H1 (cell line): ENCODE measurements around the gene ZNF451. TPM values are rescaled to one million over a fixed set of nuclear protein-coding genes. Genes with fewer than 3 reads are reported as not detected.

Experiments
- CTCF ChIA-PET: fragments of 300-600 bp; sonication (Branson Sonifier 250); formaldehyde crosslinking; loops from one replicate; lab custom pipeline; 2021; ENCODE audit not compliant: partially characterized antibody; lab: Charles Lee
- POLR2A ChIA-PET: fragments of 300-600 bp; sonication (Branson Sonifier 250); formaldehyde crosslinking; loops from one replicate; lab custom pipeline; 2021; ENCODE audit warnings: inconsistent platforms; ENCODE audit not compliant: partially characterized antibody; lab: Charles Lee
- DNase-seq, 2 experiments: peaks; one replicate each; pipeline versions ENCODE4 v3.0.0 to v3.0.0-alpha.2; 2010 to 2022; ENCODE audit warnings: low spot score in 2 of 2, low read depth in 1 of 2, mixed read lengths in 1 of 2
- FAIRE-seq: peaks from 2 replicates; lab custom pipeline; 2011; peaks lifted over from hg19 to GRCh38; lab: Jason Lieb, UNC
- H2AFZ ChIP-seq: 2 replicates; pipeline ENCODE4 v1.8.1; 2012; ENCODE audit warnings: low read length, inconsistent platforms
- H2AK5ac ChIP-seq: 2 replicates; pipeline ENCODE4 v1.6.1; 2013; ENCODE audit warnings: low read depth, low read length
- H2BK120ac ChIP-seq: replicated peaks from 2 replicates; pipeline ENCODE3; 2013; ENCODE audit warnings: low read depth, low read length, inconsistent platforms
- H2BK12ac ChIP-seq: 2 replicates; pipeline ENCODE4 v1.6.1; 2013; ENCODE audit warnings: low read depth, low read length
- H2BK15ac ChIP-seq: 2 replicates; pipeline ENCODE4 v1.6.1; 2013; ENCODE audit warnings: low read length
- H2BK20ac ChIP-seq: 2 replicates; pipeline ENCODE4 v1.6.1; 2013; ENCODE audit warnings: low read length
- H2BK5ac ChIP-seq: 2 replicates; pipeline ENCODE4 v1.6.1; 2013; ENCODE audit warnings: low read depth, low read length
- H3K14ac ChIP-seq: 2 replicates; pipeline ENCODE4 v1.6.1; 2013; ENCODE audit warnings: inconsistent platforms; ENCODE audit not compliant: insufficient read length
- H3K18ac ChIP-seq: 2 replicates; pipeline ENCODE4 v1.6.1; 2013; ENCODE audit warnings: low read length; ENCODE audit errors: extremely low read depth
- H3K23ac ChIP-seq: 2 replicates; pipeline ENCODE4 v1.6.1; 2013; ENCODE audit warnings: inconsistent platforms; ENCODE audit not compliant: insufficient read length
- H3K23me2 ChIP-seq: 2 replicates; pipeline ENCODE4 v1.6.1; 2013; ENCODE audit warnings: low read depth, low read length
- H3K27ac ChIP-seq: 2 replicates; pipeline ENCODE4 v1.6.1; 2011; ENCODE audit warnings: low read depth, low read length, inconsistent platforms
- H3K27me3 ChIP-seq, 4 experiments: replicated peaks in 1 of 4; 1 replicate in 1 of 4; 2 replicates in 3 of 4; pipeline versions ENCODE4 v1.6.1 to v1.8.1; 2011 to 2013; ENCODE audit warnings: low read length in 3 of 4, mild to moderate bottlenecking in 3 of 4, inconsistent platforms in 2 of 4, mixed read lengths in 2 of 4, moderate library complexity in 1 of 4; ENCODE audit not compliant: control insufficient read depth in 3 of 4, insufficient read depth in 3 of 4; ENCODE audit errors: extremely low read depth in 1 of 4
- H3K36me3 ChIP-seq, 4 experiments: 2 replicates each; pipeline versions ENCODE4 v1.6.1 to v1.8.1; 2011 to 2013; ENCODE audit warnings: mild to moderate bottlenecking in 4 of 4, low read length in 3 of 4, moderate library complexity in 2 of 4, control low read depth in 1 of 4, inconsistent platforms in 1 of 4; ENCODE audit not compliant: insufficient read depth in 4 of 4, control insufficient read depth in 2 of 4
- H3K4ac ChIP-seq: replicated peaks from 2 replicates; pipeline ENCODE3; 2013; ENCODE audit warnings: low read length, low read depth, mixed read lengths, inconsistent platforms; ENCODE audit not compliant: insufficient read length
- H3K4me1 ChIP-seq, 4 experiments: replicated peaks in 1 of 4; 1 replicate in 1 of 4; 2 replicates in 3 of 4; pipeline versions ENCODE4 v1.6.1 to v1.8.1; 2011 to 2013; ENCODE audit warnings: low read length in 3 of 4, inconsistent platforms in 2 of 4, mixed read lengths in 1 of 4; ENCODE audit not compliant: insufficient read depth in 4 of 4, control insufficient read depth in 3 of 4
- H3K4me2 ChIP-seq, 2 experiments: 2 replicates each; pipeline versions ENCODE4 v1.6.1 to v1.8.1; 2011 to 2013; ENCODE audit warnings: low read depth in 2 of 2, low read length in 2 of 2, control low read depth in 1 of 2, inconsistent platforms in 1 of 2, mild to moderate bottlenecking in 1 of 2; ENCODE audit not compliant: insufficient read depth in 1 of 2
- H3K4me3 ChIP-seq, 4 experiments: fragments of 200-600, 300-600 bp in 1 of 4; sonication (generic), shearing (Covaris generic), sonication (Bioruptor Twin) in 1 of 4; 2 replicates each; pipeline versions ENCODE4 v1.5.1 to v1.8.1; 2011 to 2016; ENCODE audit warnings: low read length in 4 of 4, low read depth in 3 of 4, control low read depth in 2 of 4, inconsistent platforms in 2 of 4, mild to moderate bottlenecking in 2 of 4, mixed read lengths in 1 of 4, moderate library complexity in 1 of 4; ENCODE audit not compliant: insufficient read depth in 2 of 4; ENCODE audit errors: extremely low read depth in 1 of 4
- H3K56ac ChIP-seq: replicated peaks from 2 replicates; pipeline ENCODE3; 2013; ENCODE audit warnings: low read depth, mild to moderate bottlenecking, mixed read lengths, low read length, inconsistent platforms; ENCODE audit not compliant: insufficient read length
- H3K79me1 ChIP-seq: 2 replicates; pipeline ENCODE4 v1.6.1; 2013; ENCODE audit warnings: low read depth, low read length, control low read depth
- H3K79me2 ChIP-seq, 2 experiments: 2 replicates each; pipeline versions ENCODE4 v1.6.1 to v1.8.1; 2012 to 2013; ENCODE audit warnings: low read length in 2 of 2, mild to moderate bottlenecking in 2 of 2, inconsistent platforms in 1 of 2; ENCODE audit not compliant: insufficient read depth in 2 of 2, control insufficient read depth in 1 of 2
- H3K9ac ChIP-seq, 4 experiments: replicated peaks in 1 of 4; 1 replicate in 1 of 4; 2 replicates in 3 of 4; pipeline versions ENCODE4 v1.6.1 to v1.8.1; 2011 to 2013; ENCODE audit warnings: low read depth in 3 of 4, low read length in 3 of 4, control low read depth in 2 of 4, mild to moderate bottlenecking in 2 of 4, moderate library complexity in 2 of 4, inconsistent platforms in 1 of 4; ENCODE audit errors: extremely low read depth in 1 of 4
- H3K9me3 ChIP-seq, 2 experiments: 2 replicates each; pipeline versions ENCODE4 v1.6.1 to v1.8.1; 2012 to 2013; ENCODE audit warnings: mild to moderate bottlenecking in 2 of 2, moderate library complexity in 2 of 2, control low read depth in 1 of 2, inconsistent platforms in 1 of 2, low read depth in 1 of 2, low read length in 1 of 2, mixed read lengths in 1 of 2; ENCODE audit not compliant: insufficient read depth in 2 of 2
- H4K20me1 ChIP-seq, 2 experiments: replicated peaks in 1 of 2; 2 replicates each; pipeline versions ENCODE3 to v1.8.1; 2011 to 2013; ENCODE audit warnings: inconsistent platforms in 2 of 2, low read length in 2 of 2, mild to moderate bottlenecking in 1 of 2; ENCODE audit not compliant: insufficient read depth in 2 of 2, control insufficient read depth in 1 of 2
- H4K5ac ChIP-seq: 2 replicates; pipeline ENCODE4 v1.6.1; 2013; ENCODE audit warnings: low read length, low read depth, mixed read lengths, inconsistent platforms; ENCODE audit not compliant: insufficient read length
- H4K8ac ChIP-seq: 2 replicates; pipeline ENCODE4 v1.8.0; 2013; ENCODE audit warnings: mild to moderate bottlenecking, moderate library complexity, low read length, inconsistent platforms; ENCODE audit not compliant: insufficient read depth; ENCODE audit errors: extremely low read depth
- H4K91ac ChIP-seq: replicated peaks from 2 replicates; pipeline ENCODE3; 2013; ENCODE audit warnings: low read length, mixed read lengths, inconsistent platforms; ENCODE audit not compliant: insufficient read length
- FOSL1 ChIP-seq: IDR thresholded peaks from 2 replicates; pipeline ENCODE4 v1.6.1; 2011; ENCODE audit warnings: mild to moderate bottlenecking, low read depth, low read length, moderate library complexity; ENCODE audit not compliant: insufficient read depth
- RNF2 ChIP-seq: fragments of 200-900, 300-1000 bp; sonication (generic); IDR thresholded peaks from 2 replicates; pipeline ENCODE4 v1.7.1; 2016; ENCODE audit warnings: borderline replicate concordance, low read depth, mild to moderate bottlenecking, antibody characterized with exemption, low read length; ENCODE audit not compliant: poor library complexity, severe bottlenecking; ENCODE audit errors: missing control alignments
- WGBS, 2 experiments: shearing (Covaris generic) in 1 of 2; methylation state at CpG; one replicate each; pipeline versions ENCODE4 v1.1.6 to v1.1.7; 2013 to 2015; ENCODE audit warnings: low lambda C conversion rate in 2 of 2, mixed read lengths in 2 of 2, inconsistent platforms in 1 of 2, low coverage in 1 of 2, missing lambda C conversion rate in 1 of 2; ENCODE audit not compliant: insufficient replicate concordance in 2 of 2, insufficient coverage in 1 of 2, insufficient read length in 1 of 2; ENCODE audit errors: extremely low coverage in 1 of 2, missing lambda C conversion rate in 1 of 2; 5-methylcytosine and 5-hydroxymethylcytosine counted together
- polyA plus RNA-seq, 7 experiments: library from polyadenylated mRNA; depleted of rRNA in 3 of 7; stranded (reverse) in 5 of 7; unstranded in 2 of 7; fragments of >200 nt in 5 of 7; fragments of 200-250 nt in 2 of 7; gene quantifications; 1 replicate in 5 of 7; 2 replicates in 1 of 7; 4 replicates in 1 of 7; pipeline versions ENCODE4 v1.2.1 to v1.2.3, GENCODE V29; 2011 to 2013; ENCODE audit warnings: missing spikeins in 2 of 7, mixed read lengths in 2 of 7
- total RNA-seq: library from RNA; stranded (reverse); fragmentation: NEBNext Ultra II Directional; extraction: Animal tissue kit (Norgen Biotek cat#: 25700); gene quantifications from 2 replicates; pipeline ENCODE4 v1.2.1, GENCODE V29; 2021

The ZNF451 gene
- total and polyA plus RNA-seq, 2 of the 8 experiments (the other 6 are each of a cell fraction or from before 2014, with no cell fraction given): 10.7 to 56.8 TPM

DNA sequence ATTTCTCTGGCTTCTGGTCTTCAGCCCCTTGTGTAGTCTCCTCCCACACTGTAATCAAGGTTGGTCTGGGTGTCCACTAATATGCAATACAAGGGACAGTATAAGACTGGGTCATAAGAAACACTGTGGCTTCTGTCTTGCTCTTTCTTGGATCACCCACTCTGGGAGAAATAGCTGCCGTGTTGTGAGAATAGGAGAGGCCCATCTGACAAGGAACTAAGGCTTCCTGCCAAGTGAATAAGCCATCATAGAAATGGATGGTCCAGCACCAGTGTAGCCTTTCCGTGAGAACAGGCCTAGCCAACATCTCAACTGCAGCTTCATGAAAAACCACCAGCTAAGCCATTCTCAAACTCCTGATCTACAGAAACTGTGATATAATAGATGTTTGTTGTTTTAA lies 105.5 kb downstream of the ZNF451 start:
- no peak for DNase-seq
- no peak overlapping the region for H4K5ac ChIP-seq
- H2AK5ac ChIP-seq: no peak overlapping the region
- no peaks in the 10 kb centered on the region for H3K23me2 ChIP-seq
- no peak for FAIRE-seq
- H2BK20ac ChIP-seq: no peak overlapping the region
- no peak overlapping the region for H2BK15ac ChIP-seq
- H4K8ac ChIP-seq: no peak overlapping the region
- H4K20me1 ChIP-seq: peaks cover 2% of the 10 kb centered on the region in 2 experiments
- 88% methylated on average over 2 of the region's 2 CpGs; no CpG with 5 or more reads in 1 of the 2 experiments for WGBS, 2 experiments
- CTCF ChIA-PET: no interaction called here
- peaks cover 0 to 4% (median 2%) of the 10 kb centered on the region in 4 experiments; a peak in 3 of 7 replicates for H3K4me1 ChIP-seq
- POLR2A ChIA-PET: no interaction called here
- no peak overlapping the region for H3K27ac ChIP-seq
- no peak overlapping the region for H2AFZ ChIP-seq
- no peak overlapping the region for H3K9ac ChIP-seq
- no peak overlapping the region for H3K4ac ChIP-seq
- TF ChIP-seq FOSL1: no peak
- TF ChIP-seq RNF2: no peak
- TF ChIP-seq, all 59 proteins: peak for 0
- H3K14ac ChIP-seq: no peak overlapping the region
- H3K56ac ChIP-seq: no peak overlapping the region
- H3K27me3 ChIP-seq: no peaks in the 10 kb centered on the region
- no peak overlapping the region for H3K18ac ChIP-seq
- no peak overlapping the region for H3K23ac ChIP-seq
- no peaks in the 10 kb centered on the region; the same call in 1 of the 2 replicates for H3K79me1 ChIP-seq
- no peaks in the 10 kb centered on the region for H3K79me2 ChIP-seq
- no peak overlapping the region for H2BK120ac ChIP-seq
- H3K4me2 ChIP-seq: no peak overlapping the region
- no peak overlapping the region for H4K91ac ChIP-seq
- H3K36me3 ChIP-seq: peaks cover 0 to 15% (median 8%) of the 10 kb centered on the region in 4 experiments; a peak in 3 of 8 replicates
- H2BK5ac ChIP-seq: no peak overlapping the region
- no peak overlapping the region for H2BK12ac ChIP-seq
- H3K4me3 ChIP-seq: no peak overlapping the region
- no peaks in the 10 kb centered on the region for H3K9me3 ChIP-seq
